HG03135 (cell line): ENCODE measurements around the gene RABEP1.
"Not testable (repeated sequence)": the region's sequence is repeated elsewhere in the genome, so short reads cannot be mapped to it uniquely, and the experiment has no call there.

Experiments used
- ATAC-seq: cut with Tn5 transposase; IDR thresholded peaks from one replicate; pipeline ENCODE4 v1.9.1; 2021; ENCODE audit warnings: mild to moderate bottlenecking, moderate library complexity; ENCODE audit not compliant: unreplicated experiment

The RABEP1 gene

GRCh38 chr17:5418858-5419355 lies 136.8 kb downstream of the RABEP1 start:
- peak; percentile 37 for ATAC-seq

- peak; percentile 88 for ATAC-seq
These were observed 137.4 kb downstream of the RABEP1 start, which contains the start of gene NUP88 for GRCh38 chr17:5419356-5419958. TSS of gene NUP88 (minus strand) at chr17:5419662. CDS start at chr17:5419650, 12 bp downstream.

GRCh38 chr17:5419959-5420653 lies 138.0 kb downstream of the RABEP1 start, which contains the start of gene RPAIN:
TSS of gene RPAIN (plus strand) at chr17:5420182. CDS start at chr17:5420211, 29 bp downstream.
- ATAC-seq = peak; percentile 52

- no peak for ATAC-seq
These were observed 140.4 kb downstream of the RABEP1 start for GRCh38 chr17:5422505-5422904.

- ATAC-seq = no peak
These were observed 142.8 kb downstream of the RABEP1 start for GRCh38 chr17:5424909-5425308.

- ATAC-seq = no peak
These were observed 143.7 kb downstream of the RABEP1 start for GRCh38 chr17:5425826-5426225.

- no peak for ATAC-seq
These were observed 147.3 kb downstream of the RABEP1 start for GRCh38 chr17:5429191-5429887.

- no peak for ATAC-seq
These were observed 148.4 kb downstream of the RABEP1 start for GRCh38 chr17:5430413-5430999.

GRCh38 chr17:5431234-5431633 lies 149.2 kb downstream of the RABEP1 start:
- not testable (repeated sequence) for ATAC-seq

GRCh38 chr17:5431949-5432556 lies 150.0 kb downstream of the RABEP1 start:
- no peak for ATAC-seq

- ATAC-seq = no peak
These were observed 152.9 kb downstream of the RABEP1 start for GRCh38 chr17:5434984-5435383.
